Measurements from ENCODE around the gene KCNE2.

The KCNE2 gene, protein sequence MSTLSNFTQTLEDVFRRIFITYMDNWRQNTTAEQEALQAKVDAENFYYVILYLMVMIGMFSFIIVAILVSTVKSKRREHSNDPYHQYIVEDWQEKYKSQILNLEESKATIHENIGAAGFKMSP
- long read RNA-seq = 0 reads

DNA sequence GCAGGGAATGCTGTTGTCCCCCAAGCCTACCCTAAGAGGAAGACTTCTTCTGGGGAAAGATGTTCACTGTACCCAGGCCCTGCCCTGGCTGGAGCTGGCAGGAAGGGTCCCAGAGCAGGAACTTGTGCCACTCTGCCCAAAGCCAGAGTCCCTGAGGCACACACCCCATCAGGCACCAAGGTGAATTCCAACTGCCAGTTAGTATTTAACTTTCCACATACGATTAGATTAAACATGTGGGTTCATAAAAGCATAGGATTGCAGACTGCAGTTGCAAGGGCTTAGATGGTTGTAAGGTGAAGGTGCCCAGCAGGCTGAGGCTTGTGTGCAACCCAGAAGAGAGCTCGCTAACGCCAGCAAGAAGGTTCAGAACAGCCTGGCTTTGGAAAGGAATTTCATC, at the start of gene KCNE2:
TSS of gene KCNE2 (plus strand) at position 274 of the 400 bp plus-strand sequence. CDS start 6,473 bp downstream, outside the sequence.
- Histone ChIP-seq H3K4me3 (replicated peaks; ENCODE audit: insufficient read depth, low read length) (no peak within 1 kb of the TSS), H3K27me3 (ENCODE audit: insufficient read depth, poor library complexity, severe bottlenecking) (no peaks in the 10 kb centered on the region)
- TF ChIP-seq, protein P1, sequence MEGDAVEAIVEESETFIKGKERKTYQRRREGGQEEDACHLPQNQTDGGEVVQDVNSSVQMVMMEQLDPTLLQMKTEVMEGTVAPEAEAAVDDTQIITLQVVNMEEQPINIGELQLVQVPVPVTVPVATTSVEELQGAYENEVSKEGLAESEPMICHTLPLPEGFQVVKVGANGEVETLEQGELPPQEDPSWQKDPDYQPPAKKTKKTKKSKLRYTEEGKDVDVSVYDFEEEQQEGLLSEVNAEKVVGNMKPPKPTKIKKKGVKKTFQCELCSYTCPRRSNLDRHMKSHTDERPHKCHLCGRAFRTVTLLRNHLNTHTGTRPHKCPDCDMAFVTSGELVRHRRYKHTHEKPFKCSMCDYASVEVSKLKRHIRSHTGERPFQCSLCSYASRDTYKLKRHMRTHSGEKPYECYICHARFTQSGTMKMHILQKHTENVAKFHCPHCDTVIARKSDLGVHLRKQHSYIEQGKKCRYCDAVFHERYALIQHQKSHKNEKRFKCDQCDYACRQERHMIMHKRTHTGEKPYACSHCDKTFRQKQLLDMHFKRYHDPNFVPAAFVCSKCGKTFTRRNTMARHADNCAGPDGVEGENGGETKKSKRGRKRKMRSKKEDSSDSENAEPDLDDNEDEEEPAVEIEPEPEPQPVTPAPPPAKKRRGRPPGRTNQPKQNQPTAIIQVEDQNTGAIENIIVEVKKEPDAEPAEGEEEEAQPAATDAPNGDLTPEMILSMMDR (IDR thresholded peaks at IDR 0.05; ENCODE audit: insufficient read depth, low read length) = no peak
- TF ChIP-seq POLR2AphosphoS5 (IDR thresholded peaks at IDR 0.05; ENCODE audit: low read depth) (no peak), GABPA (IDR thresholded peaks at IDR 0.05; ENCODE audit: low read depth) (no peak), SPI1 (IDR thresholded peaks at IDR 0.05; ENCODE audit: borderline replicate concordance, low read depth) (no peak)
- TF ChIP-seq, protein P2, sequence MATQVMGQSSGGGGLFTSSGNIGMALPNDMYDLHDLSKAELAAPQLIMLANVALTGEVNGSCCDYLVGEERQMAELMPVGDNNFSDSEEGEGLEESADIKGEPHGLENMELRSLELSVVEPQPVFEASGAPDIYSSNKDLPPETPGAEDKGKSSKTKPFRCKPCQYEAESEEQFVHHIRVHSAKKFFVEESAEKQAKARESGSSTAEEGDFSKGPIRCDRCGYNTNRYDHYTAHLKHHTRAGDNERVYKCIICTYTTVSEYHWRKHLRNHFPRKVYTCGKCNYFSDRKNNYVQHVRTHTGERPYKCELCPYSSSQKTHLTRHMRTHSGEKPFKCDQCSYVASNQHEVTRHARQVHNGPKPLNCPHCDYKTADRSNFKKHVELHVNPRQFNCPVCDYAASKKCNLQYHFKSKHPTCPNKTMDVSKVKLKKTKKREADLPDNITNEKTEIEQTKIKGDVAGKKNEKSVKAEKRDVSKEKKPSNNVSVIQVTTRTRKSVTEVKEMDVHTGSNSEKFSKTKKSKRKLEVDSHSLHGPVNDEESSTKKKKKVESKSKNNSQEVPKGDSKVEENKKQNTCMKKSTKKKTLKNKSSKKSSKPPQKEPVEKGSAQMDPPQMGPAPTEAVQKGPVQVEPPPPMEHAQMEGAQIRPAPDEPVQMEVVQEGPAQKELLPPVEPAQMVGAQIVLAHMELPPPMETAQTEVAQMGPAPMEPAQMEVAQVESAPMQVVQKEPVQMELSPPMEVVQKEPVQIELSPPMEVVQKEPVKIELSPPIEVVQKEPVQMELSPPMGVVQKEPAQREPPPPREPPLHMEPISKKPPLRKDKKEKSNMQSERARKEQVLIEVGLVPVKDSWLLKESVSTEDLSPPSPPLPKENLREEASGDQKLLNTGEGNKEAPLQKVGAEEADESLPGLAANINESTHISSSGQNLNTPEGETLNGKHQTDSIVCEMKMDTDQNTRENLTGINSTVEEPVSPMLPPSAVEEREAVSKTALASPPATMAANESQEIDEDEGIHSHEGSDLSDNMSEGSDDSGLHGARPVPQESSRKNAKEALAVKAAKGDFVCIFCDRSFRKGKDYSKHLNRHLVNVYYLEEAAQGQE (IDR thresholded peaks at IDR 0.05; ENCODE audit: insufficient replicate concordance, low read depth) = no peak

DNA sequence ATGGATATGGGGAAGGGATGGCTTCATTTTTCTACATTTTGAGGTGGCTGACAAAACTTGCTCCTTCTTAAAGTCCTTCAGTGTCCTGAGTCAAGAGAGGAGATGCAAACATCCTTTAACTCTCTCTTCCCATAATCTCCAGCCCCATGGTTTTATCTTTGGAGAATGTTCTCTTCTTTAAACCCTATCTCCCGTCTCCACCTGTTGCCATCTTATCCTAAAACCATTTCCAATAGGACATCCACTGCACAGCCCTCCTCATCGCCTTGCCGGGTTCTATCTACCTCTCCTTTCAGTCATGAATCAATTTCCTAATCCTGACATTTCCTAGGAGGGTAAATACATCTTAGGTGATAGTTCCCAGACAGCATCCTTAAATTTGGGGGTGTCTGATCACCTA, 44.2 kb upstream of the KCNE2 start:
- TF ChIP-seq GABPA (IDR thresholded peaks at IDR 0.05; ENCODE audit: low read depth) (no peak), SPI1 (IDR thresholded peaks at IDR 0.05; ENCODE audit: borderline replicate concordance, low read depth) (no peak), POLR2AphosphoS5 (IDR thresholded peaks at IDR 0.05; ENCODE audit: low read depth) (no peak)
- TF ChIP-seq, protein P1 (IDR thresholded peaks at IDR 0.05; ENCODE audit: insufficient read depth, low read length) = no peak
- no peaks in the 10 kb centered on the region for H3K27me3 ChIP-seq (ENCODE audit: insufficient read depth, poor library complexity, severe bottlenecking)
- no peak for DNase-seq (ENCODE audit: low read depth in 1 of 2, low spot score in 1 of 2)
- H3K27ac ChIP-seq (replicated peaks) = no peak overlapping the region
- no peak overlapping the region for H3K4me3 ChIP-seq (replicated peaks; ENCODE audit: insufficient read depth, low read length)

More for the DNA sequence above, at the start of gene KCNE2:
- no peak for DNase-seq (ENCODE audit: low read depth in 1 of 2, low spot score in 1 of 2)
- no peak within 1 kb of the TSS for H3K27ac ChIP-seq (replicated peaks)

DNA sequence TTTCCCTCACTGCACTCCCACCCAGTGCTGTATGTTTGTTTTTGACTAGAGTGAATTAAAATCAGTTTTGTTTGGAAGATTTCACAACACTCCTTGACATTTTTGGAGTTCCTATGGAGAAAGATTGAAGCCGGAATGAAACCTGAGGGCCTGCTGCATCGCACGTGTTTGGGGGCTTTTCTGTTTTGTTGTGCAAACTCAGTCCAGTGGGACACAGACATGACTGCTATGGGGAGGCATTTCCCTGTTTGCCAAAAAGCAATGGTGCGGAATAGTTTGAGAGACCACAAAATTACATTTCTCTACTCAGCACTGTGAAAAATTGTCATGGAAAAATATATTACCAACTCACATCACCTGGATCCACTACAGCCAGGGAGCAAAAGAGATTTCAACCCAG, 43.8 kb upstream of the KCNE2 start:
- no peak overlapping the region for H3K4me3 ChIP-seq (replicated peaks; ENCODE audit: insufficient read depth, low read length)
- TF ChIP-seq SPI1 (IDR thresholded peaks at IDR 0.05; ENCODE audit: borderline replicate concordance, low read depth) (no peak), POLR2AphosphoS5 (IDR thresholded peaks at IDR 0.05; ENCODE audit: low read depth) (no peak), GABPA (IDR thresholded peaks at IDR 0.05; ENCODE audit: low read depth) (no peak)
- TF ChIP-seq, protein P1 (IDR thresholded peaks at IDR 0.05; ENCODE audit: insufficient read depth, low read length) = no peak
- TF ChIP-seq, protein P2 (IDR thresholded peaks at IDR 0.05; ENCODE audit: insufficient replicate concordance, low read depth) = no peak
- H3K27ac ChIP-seq (replicated peaks) = no peak overlapping the region
- no peak for DNase-seq (ENCODE audit: low read depth in 1 of 2, low spot score in 1 of 2)
- no peaks in the 10 kb centered on the region for H3K27me3 ChIP-seq (ENCODE audit: insufficient read depth, poor library complexity, severe bottlenecking)

DNA sequence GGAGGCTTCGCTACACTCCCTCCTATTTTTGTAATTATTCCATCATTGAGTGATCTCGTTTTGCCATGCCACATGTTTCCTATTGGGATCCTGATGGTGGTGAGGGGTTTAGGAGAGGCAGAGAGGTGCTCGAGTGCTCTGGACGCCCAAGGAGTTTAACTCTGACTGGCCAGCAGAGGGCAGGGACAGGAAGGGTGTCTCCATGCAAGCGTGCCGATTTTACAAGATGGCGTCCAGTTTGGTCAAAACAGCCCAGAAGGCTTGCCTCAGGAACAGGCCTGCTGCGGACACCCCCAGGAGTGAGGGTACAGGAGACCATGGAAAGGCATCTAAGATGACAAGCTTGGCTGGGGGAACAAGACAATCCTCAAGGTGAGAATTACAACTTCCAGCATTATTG, 33.8 kb upstream of the KCNE2 start:
- H3K27ac ChIP-seq (replicated peaks) = no peak overlapping the region
- TF ChIP-seq, protein P1 (IDR thresholded peaks at IDR 0.05; ENCODE audit: insufficient read depth, low read length) = no peak
- no peak for TF ChIP-seq SPI1 (IDR thresholded peaks at IDR 0.05; ENCODE audit: borderline replicate concordance, low read depth)
- TF ChIP-seq, protein P2 (IDR thresholded peaks at IDR 0.05; ENCODE audit: insufficient replicate concordance, low read depth) = no peak
- TF ChIP-seq POLR2AphosphoS5 (IDR thresholded peaks at IDR 0.05; ENCODE audit: low read depth) = no peak
- TF ChIP-seq GABPA (IDR thresholded peaks at IDR 0.05; ENCODE audit: low read depth) = no peak
- DNase-seq (ENCODE audit: low read depth in 1 of 2, low spot score in 1 of 2) = no peak

More for the DNA sequence above, 33.8 kb upstream of the KCNE2 start:
- H3K4me3 ChIP-seq (replicated peaks; ENCODE audit: insufficient read depth, low read length) = no peak overlapping the region
- no peaks in the 10 kb centered on the region for H3K27me3 ChIP-seq (ENCODE audit: insufficient read depth, poor library complexity, severe bottlenecking)
